ENCODE data around the gene TAPBPL.
"Not testable (repeated sequence)": the region's sequence is repeated elsewhere in the genome, so short reads cannot be mapped to it uniquely, and the experiment has no call there.

TAPBPL gene

GRCh38 chr12:6463858-6464257 is 12.0 kb downstream of the TAPBPL start:
- no peak for DNase-seq

GRCh38 chr12:6464531-6464930 is 12.7 kb downstream of the TAPBPL start:
- no peak for DNase-seq

- peak; percentile 65 for DNase-seq
These were observed 13.8 kb downstream of the TAPBPL start for GRCh38 chr12:6465467-6466183.

- DNase-seq, result no peak
These were observed 14.3 kb downstream of the TAPBPL start for GRCh38 chr12:6466184-6466573.

GRCh38 chr12:6466751-6467150 is 14.9 kb downstream of the TAPBPL start:
- not testable (repeated sequence) for DNase-seq

- not testable (repeated sequence) for DNase-seq
These were observed 15.9 kb downstream of the TAPBPL start for GRCh38 chr12:6467571-6468282.

GRCh38 chr12:6468283-6468575 is 16.4 kb downstream of the TAPBPL start:
- no peak for DNase-seq

- DNase-seq, result no peak
These were observed 17.2 kb downstream of the TAPBPL start for GRCh38 chr12:6469092-6469491.

GRCh38 chr12:6469609-6470374 is 17.9 kb downstream of the TAPBPL start:
- DNase-seq, result no peak

GRCh38 chr12:6470375-6471163 is 18.7 kb downstream of the TAPBPL start, which contains the start of gene VAMP1:
Gene VAMP1, minus strand, starts transcription at chr12:6470677. Its CDS starts 146 bp downstream, at chr12:6470531.
- peak; percentile 97 for DNase-seq

- no peak for DNase-seq
These were observed 20.1 kb downstream of the TAPBPL start for GRCh38 chr12:6471989-6472360.

GRCh38 chr12:6472491-6472890 is 20.6 kb downstream of the TAPBPL start:
- no peak for DNase-seq

- not testable (repeated sequence) for DNase-seq
These were observed 23.6 kb downstream of the TAPBPL start for GRCh38 chr12:6475233-6475975.

- DNase-seq, result no peak
These were observed 24.6 kb downstream of the TAPBPL start for GRCh38 chr12:6476489-6476888.

- DNase-seq, result not testable (repeated sequence)
These were observed 25.9 kb downstream of the TAPBPL start for GRCh38 chr12:6477601-6478377.

- no peak for DNase-seq
These were observed 26.6 kb downstream of the TAPBPL start for GRCh38 chr12:6478416-6478815.

- no peak for DNase-seq
These were observed 36.4 kb downstream of the TAPBPL start for GRCh38 chr12:6488240-6488639.

GRCh38 chr12:6489449-6489848 is 37.6 kb downstream of the TAPBPL start:
- DNase-seq, result no peak

GRCh38 chr12:6490673-6491072 is 38.8 kb downstream of the TAPBPL start:
- DNase-seq, result not testable (repeated sequence)

- DNase-seq, result peak; percentile 96
These were observed 41.1 kb downstream of the TAPBPL start, which contains the start of gene MRPL51 for GRCh38 chr12:6492838-6493496. Gene MRPL51, minus strand, starts transcription at chr12:6493262. Its CDS starts 126 bp downstream, at chr12:6493136.

Data from NCI-H1694 treated with DMSO at 0.1 percent for 48 hours (cell line).